HEK293T (cell line): Measurements from ENCODE around the gene INSL3.
"Not testable (repeated sequence)": the region's sequence is repeated elsewhere in the genome, so short reads cannot be mapped to it uniquely, and the experiment has no call there.

ENCODE experiments used
- CTCF ChIA-PET: fragments of 350-600 bp; formaldehyde crosslinking; extraction: SDS; loops from one replicate; lab custom pipeline; 2021; ENCODE audit warnings: antibody characterized with exemption, inconsistent platforms; lab: Yijun Ruan, JAX
- POLR2A ChIA-PET: fragments of 350-600 bp; formaldehyde crosslinking; extraction: SDS; loops from one replicate; lab custom pipeline; 2020; ENCODE audit warnings: antibody characterized with exemption, inconsistent platforms; lab: Yijun Ruan, JAX
- DNase-seq: peaks from one replicate; pipeline ENCODE4 v3.0.0; 2012; ENCODE audit warnings: mixed read lengths; ENCODE audit errors: extremely low spot score
- ARNT ChIP-seq: fragments of 450-650 bp; IDR thresholded peaks from 2 replicates; pipeline ENCODE4 v1.6.1; 2017; ENCODE audit warnings: mild to moderate bottlenecking
- BHLHE40 ChIP-seq: fragments of 450-650 bp; IDR thresholded peaks from 2 replicates; pipeline ENCODE4 v1.6.1; 2016; ENCODE audit warnings: mild to moderate bottlenecking, moderate library complexity, borderline replicate concordance
- CTBP1 ChIP-seq: fragments of 450-650 bp; IDR thresholded peaks from 2 replicates; pipeline ENCODE4 v1.6.1; 2016; ENCODE audit warnings: borderline replicate concordance
- ELF4 ChIP-seq: fragments of 450-650 bp; IDR thresholded peaks from 2 replicates; pipeline ENCODE4 v1.6.1; 2017; ENCODE audit warnings: antibody characterized with exemption
- FOXA1 ChIP-seq: fragments of 450-650 bp; IDR thresholded peaks from 2 replicates; pipeline ENCODE4 v1.6.1; 2016; ENCODE audit warnings: mild to moderate bottlenecking
- FOXK2 ChIP-seq: fragments of 450-650 bp; IDR thresholded peaks from 2 replicates; pipeline ENCODE4 v1.6.1; 2016; ENCODE audit warnings: mild to moderate bottlenecking
- FOXM1 ChIP-seq: fragments of 450-650 bp; IDR thresholded peaks from 2 replicates; pipeline ENCODE4 v1.6.1; 2017; ENCODE audit warnings: mild to moderate bottlenecking, borderline replicate concordance
- HDGF ChIP-seq: fragments of 450-650 bp; IDR thresholded peaks from 2 replicates; pipeline ENCODE4 v1.6.1; 2017; ENCODE audit warnings: antibody characterized with exemption, borderline replicate concordance
- L3MBTL2 ChIP-seq: fragments of 450-650 bp; conservative IDR thresholded peaks from 2 replicates; pipeline ENCODE4 v1.6.1; 2016; ENCODE audit warnings: mild to moderate bottlenecking
- LEF1 ChIP-seq: fragments of 450-650 bp; IDR thresholded peaks from 2 replicates; pipeline ENCODE4 v1.6.1; 2017; ENCODE audit warnings: mild to moderate bottlenecking, borderline replicate concordance
- NFRKB ChIP-seq: fragments of 450-650 bp; IDR thresholded peaks from 2 replicates; pipeline ENCODE4 v1.6.1; 2016; ENCODE audit warnings: mild to moderate bottlenecking, moderate library complexity
- PKNOX1 ChIP-seq: fragments of 450-650 bp; IDR thresholded peaks from 2 replicates; pipeline ENCODE4 v1.6.1; 2016
- SP1 ChIP-seq: fragments of 450-650 bp; IDR thresholded peaks from 2 replicates; pipeline ENCODE4 v1.6.1; 2017
- SUZ12 ChIP-seq: fragments of 450-650 bp; IDR thresholded peaks from 2 replicates; pipeline ENCODE4 v1.6.1; 2016; ENCODE audit warnings: mild to moderate bottlenecking
- TARDBP ChIP-seq: fragments of 450-650 bp; IDR thresholded peaks from 2 replicates; pipeline ENCODE4 v1.6.1; 2016
- ZNF384 ChIP-seq: fragments of 450-650 bp; IDR thresholded peaks from 2 replicates; pipeline ENCODE4 v1.6.1; 2016

Gene INSL3

GRCh38 chr19:17787274-17787913, 33.9 kb downstream of the INSL3 start:
- ChIA-PET CTCF (no interaction called here), POLR2A (no interaction called here)
- TF ChIP-seq FOXK2 (no peak), PKNOX1 (no peak), ELF4 (no peak), HDGF (no peak)
- DNase-seq, result no peak

GRCh38 chr19:17784201-17785008, 36.9 kb downstream of the INSL3 start:
- CTCF ChIA-PET, result interaction anchor here (0.7 to 2.4 kb wide), 4 partner anchors 9 to 70 kb away, joined by 3 to 11 read pairs (median 4); no protein-coding TSS in a partner anchor
- POLR2A ChIA-PET, result no interaction called here
- peak; percentile 80 for DNase-seq
- TF ChIP-seq PKNOX1, result peak; percentile 72
- TF ChIP-seq FOXK2, result no peak

- CTCF ChIA-PET, result interaction anchor here (1.2 to 2.4 kb wide), 2 partner anchors 9 to 17 kb away, joined by 5 to 11 read pairs; no protein-coding TSS in a partner anchor
- POLR2A ChIA-PET, DNase-seq: not testable (repeated sequence)
Observed at GRCh38 chr19:17783721-17784120, 37.6 kb downstream of the INSL3 start.

- POLR2A ChIA-PET, result no interaction called here
- TF ChIP-seq HDGF (no peak), TARDBP (no peak), FOXA1 (no peak), L3MBTL2 (no peak), CTBP1 (no peak), ZNF384 (no peak), FOXM1 (no peak), ARNT (no peak), LEF1 (no peak), BHLHE40 (no peak), FOXK2 (no peak), SP1 (no peak), ELF4 (no peak), NFRKB (no peak), SUZ12 (no peak), PKNOX1 (no peak)
- CTCF ChIA-PET, result no interaction called here
- DNase-seq, result no peak
Observed at GRCh38 chr19:17780781-17781180, 40.5 kb downstream of the INSL3 start.

- POLR2A ChIA-PET, result no interaction called here
Observed at GRCh38 chr19:17778968-17779929, 42.1 kb downstream of the INSL3 start.

More at GRCh38 chr19:17778968-17779929, 42.1 kb downstream of the INSL3 start:
- peak; percentile 42 for DNase-seq
- TF ChIP-seq BHLHE40 (no peak), L3MBTL2 (no peak), SP1 (no peak), CTBP1 (no peak), LEF1 (no peak), FOXA1 (no peak), PKNOX1 (no peak), SUZ12 (no peak)
- CTCF ChIA-PET, result no interaction called here
